MM.1S (cell line): Measurements from ENCODE around the gene DPYSL4.

Source experiments
- DNase-seq: peaks from one replicate; pipeline ENCODE4 v3.0.0-alpha.2; 2015
- H2AFZ ChIP-seq: fragments of 300-600 bp; sonication (generic); 2 replicates; pipeline ENCODE4 v1.6.0; 2016; ENCODE audit warnings: antibody characterized with exemption, low read length
- H3F3A ChIP-seq: fragments of 300-600 bp; sonication (generic); 2 replicates; pipeline ENCODE4 v1.6.1; 2016; ENCODE audit warnings: mild to moderate bottlenecking, antibody characterized with exemption, low read length, moderate library complexity, mixed read lengths; ENCODE audit not compliant: insufficient read depth
- H3K27ac ChIP-seq: fragments of 300-600 bp; sonication (generic); 2 replicates; pipeline ENCODE4 v1.5.1; 2016; ENCODE audit warnings: mild to moderate bottlenecking, low read length
- H3K27me3 ChIP-seq: fragments of 300-600 bp; sonication (generic); replicated peaks from 2 replicates; pipeline ENCODE4 v1.6.0; 2016; ENCODE audit warnings: low read length; ENCODE audit not compliant: insufficient read depth
- H3K36me3 ChIP-seq: fragments of 300-600 bp; sonication (generic); replicated peaks from 2 replicates; pipeline ENCODE4 v1.6.1; 2016; ENCODE audit warnings: mild to moderate bottlenecking, low read length, mixed read lengths; ENCODE audit not compliant: insufficient read depth
- H3K4me1 ChIP-seq: fragments of 300-600 bp; sonication (generic); 2 replicates; pipeline ENCODE4 v1.6.1; 2016; ENCODE audit warnings: low read length, mixed read lengths
- H3K4me2 ChIP-seq: fragments of 300-600 bp; sonication (generic); 2 replicates; pipeline ENCODE4 v1.6.0; 2016; ENCODE audit warnings: low read depth, low read length
- H3K4me3 ChIP-seq: fragments of 300-600 bp; sonication (generic); 2 replicates; pipeline ENCODE4 v1.5.1; 2016; ENCODE audit warnings: low read length, mixed read lengths
- H3K79me2 ChIP-seq: fragments of 300-600 bp; sonication (generic); 2 replicates; pipeline ENCODE4 v1.6.1; 2016; ENCODE audit warnings: mixed run types, low read length, mixed read lengths
- H3K9ac ChIP-seq: fragments of 300-600 bp; sonication (generic); 2 replicates; pipeline ENCODE4 v1.6.1; 2016; ENCODE audit warnings: low read length, mixed read lengths
- H3K9me2 ChIP-seq: fragments of 300-600 bp; sonication (generic); replicated peaks from 2 replicates; pipeline ENCODE4 v1.6.1; 2016; ENCODE audit warnings: mild to moderate bottlenecking, low read length, mixed read lengths; ENCODE audit not compliant: insufficient read depth
- H3K9me3 ChIP-seq: fragments of 300-600 bp; sonication (generic); replicated peaks from 2 replicates; pipeline ENCODE4 v1.6.1; 2016; ENCODE audit warnings: mild to moderate bottlenecking, low read length, mixed read lengths; ENCODE audit not compliant: insufficient read depth
- H4K20me1 ChIP-seq: fragments of 300-600 bp; sonication (generic); 2 replicates; pipeline ENCODE4 v1.6.1; 2016; ENCODE audit warnings: mild to moderate bottlenecking, low read length, moderate library complexity, mixed read lengths; ENCODE audit not compliant: insufficient read depth
- CTCF ChIP-seq: fragments of 300-600 bp; sonication (generic); IDR thresholded peaks from 2 replicates; pipeline ENCODE4 v1.5.1; 2016; ENCODE audit warnings: antibody characterized with exemption, low read length, mixed read lengths
- EZH2 ChIP-seq: fragments of 300-600 bp; sonication (generic); optimal IDR thresholded peaks from 2 replicates; pipeline ENCODE3; 2017; ENCODE audit warnings: low read depth, mild to moderate bottlenecking, antibody characterized with exemption, low read length, mixed read lengths
- EZH2phosphoT487 ChIP-seq: fragments of 300-600 bp; sonication (generic); IDR thresholded peaks from 2 replicates; pipeline ENCODE4 v1.6.1; 2018; ENCODE audit warnings: antibody characterized with exemption, low read length

DPYSL4 gene

GRCh38 chr10:132179551-132180392 lies 7.0 kb upstream of the DPYSL4 start:
- H3K9ac ChIP-seq: no peak overlapping the region
- H4K20me1 ChIP-seq: no peaks in the 10 kb centered on the region
- H3K9me3 ChIP-seq: no peaks in the 10 kb centered on the region
- H3K4me2 ChIP-seq: no peak overlapping the region
- no peak overlapping the region for H3K4me3 ChIP-seq
- no peak for DNase-seq
- H3K27me3 ChIP-seq: peaks cover 30% of the 10 kb centered on the region
- H3K79me2 ChIP-seq: no peaks in the 10 kb centered on the region
- no peak overlapping the region for H3K27ac ChIP-seq
- no peaks in the 10 kb centered on the region for H3F3A ChIP-seq
- no peaks in the 10 kb centered on the region for H3K4me1 ChIP-seq
- H3K36me3 ChIP-seq: no peaks in the 10 kb centered on the region
- H3K9me2 ChIP-seq: no peaks in the 10 kb centered on the region
- no peak for TF ChIP-seq EZH2phosphoT487
- TF ChIP-seq EZH2: no peak
- TF ChIP-seq CTCF: no peak
- no peak overlapping the region for H2AFZ ChIP-seq

- no peak overlapping the region for H3K27ac ChIP-seq
- no peak overlapping the region for H2AFZ ChIP-seq
- no peak overlapping the region for H3K4me2 ChIP-seq
- DNase-seq: no peak
- TF ChIP-seq EZH2: no peak
- no peak for TF ChIP-seq CTCF
- no peak for TF ChIP-seq EZH2phosphoT487
- peaks cover 30% of the 10 kb centered on the region for H3K27me3 ChIP-seq
- no peaks in the 10 kb centered on the region for H3K4me1 ChIP-seq
- H3K36me3 ChIP-seq: no peaks in the 10 kb centered on the region
- no peak overlapping the region for H3K9ac ChIP-seq
- no peaks in the 10 kb centered on the region for H3F3A ChIP-seq
- H3K9me3 ChIP-seq: no peaks in the 10 kb centered on the region
- no peak overlapping the region for H3K4me3 ChIP-seq
- no peaks in the 10 kb centered on the region for H3K79me2 ChIP-seq
- H4K20me1 ChIP-seq: no peaks in the 10 kb centered on the region
- H3K9me2 ChIP-seq: no peaks in the 10 kb centered on the region
Measured at GRCh38 chr10:132180736-132181135, 6.0 kb upstream of the DPYSL4 start.

GRCh38 chr10:132181691-132182425 lies 4.9 kb upstream of the DPYSL4 start:
- peaks cover 30% of the 10 kb centered on the region for H3K27me3 ChIP-seq
- no peak overlapping the region for H3K27ac ChIP-seq
- no peaks in the 10 kb centered on the region for H3K79me2 ChIP-seq
- TF ChIP-seq EZH2 (no peak), EZH2phosphoT487 (no peak), CTCF (no peak)
- H3K4me2 ChIP-seq: no peak overlapping the region
- no peak overlapping the region for H3K4me3 ChIP-seq
- no peaks in the 10 kb centered on the region for H3K9me3 ChIP-seq
- no peak for DNase-seq
- no peak overlapping the region for H3K9ac ChIP-seq
- H4K20me1 ChIP-seq: no peaks in the 10 kb centered on the region
- H2AFZ ChIP-seq: no peak overlapping the region
- no peaks in the 10 kb centered on the region for H3K9me2 ChIP-seq
- no peaks in the 10 kb centered on the region for H3K4me1 ChIP-seq
- H3K36me3 ChIP-seq: no peaks in the 10 kb centered on the region
- no peaks in the 10 kb centered on the region for H3F3A ChIP-seq
